CD4-positive, alpha-beta T cell (primary cell): ENCODE data around the gene BEND6. TPM values are rescaled to one million over a fixed set of nuclear protein-coding genes. Genes with fewer than 3 reads are reported as not detected.

ENCODE experiments used
- ATAC-seq: fragments of 200-7000 bp; cut with Tn5 transposase; one replicate; pipeline ENCODE4 v1.10.0; 2022; ENCODE audit warnings: mild to moderate bottlenecking; ENCODE audit not compliant: poor library complexity
- CTCF ChIA-PET: fragments of 350-600 bp; sonication (Branson Sonifier 250); formaldehyde crosslinking; loops from one replicate; lab custom pipeline; 2021; ENCODE audit warnings: antibody characterized with exemption, inconsistent platforms; lab: Charles Lee
- POLR2A ChIA-PET: fragments of 350-600 bp; sonication (Branson Sonifier 250); formaldehyde crosslinking; loops from one replicate; lab custom pipeline; 2021; ENCODE audit warnings: antibody characterized with exemption, inconsistent platforms; lab: Charles Lee
- DNase-seq, 14 experiments: peaks; one replicate each; pipeline ENCODE4 v3.0.0-alpha.2; 2013 to 2020; ENCODE audit warnings: mixed read lengths in 2 of 14
- H3K27ac ChIP-seq, 2 donors: one replicate each; pipeline versions ENCODE4 v1.5.1 to v1.7.0; 2013; ENCODE audit warnings: low read length in 2 of 2, low read depth in 1 of 2, mild to moderate bottlenecking in 1 of 2
- H3K27me3 ChIP-seq, 2 experiments: 1 replicate in 1 of 2; 2 replicates in 1 of 2; pipeline versions ENCODE4 v1.6.1 to v1.7.0; 2013; ENCODE audit warnings: low read length in 2 of 2, control low read depth in 1 of 2, mild to moderate bottlenecking in 1 of 2, moderate library complexity in 1 of 2; ENCODE audit not compliant: insufficient read depth in 2 of 2, control insufficient read depth in 1 of 2
- H3K36me3 ChIP-seq: one replicate; pipeline ENCODE4 v1.6.1; 2013; ENCODE audit warnings: low read length, control low read depth; ENCODE audit not compliant: insufficient read depth
- H3K4me1 ChIP-seq: one replicate; pipeline ENCODE4 v1.6.1; 2013; ENCODE audit warnings: low read length, control low read depth; ENCODE audit not compliant: insufficient read depth
- H3K4me3 ChIP-seq: one replicate; pipeline ENCODE4 v1.5.1; 2013; ENCODE audit warnings: mild to moderate bottlenecking, low read length, moderate library complexity
- H3K9me3 ChIP-seq, 2 experiments: 1 replicate in 1 of 2; 2 replicates in 1 of 2; pipeline versions ENCODE4 v1.6.1 to v1.7.0; 2013; ENCODE audit warnings: low read length in 2 of 2, mild to moderate bottlenecking in 2 of 2, control low read depth in 1 of 2, moderate library complexity in 1 of 2; ENCODE audit not compliant: control insufficient read depth in 1 of 2, insufficient read depth in 1 of 2
- H3K27ac Mint-ChIP-seq: one replicate; pipeline ENCODE4 v1.8.0; 2020; ENCODE audit warnings: mixed read lengths
- H3K27me3 Mint-ChIP-seq: one replicate; pipeline ENCODE4 v1.8.0; 2021; ENCODE audit warnings: mixed read lengths
- H3K36me3 Mint-ChIP-seq: one replicate; pipeline ENCODE4 v1.8.0; 2021; ENCODE audit warnings: low read depth, mixed read lengths
- H3K4me1 Mint-ChIP-seq: one replicate; pipeline ENCODE4 v1.8.0; 2021; ENCODE audit warnings: low read depth, mixed read lengths
- H3K4me3 Mint-ChIP-seq: one replicate; pipeline ENCODE4 v1.8.0; 2020; ENCODE audit warnings: mild to moderate bottlenecking, mixed read lengths
- H3K9me3 Mint-ChIP-seq: one replicate; pipeline ENCODE4 v1.8.0; 2020; ENCODE audit warnings: mixed read lengths
- intact Hi-C, 2 experiments: fragments of 100-400 bp; cut with DNase I in 1 of 2; cut with micrococcal nuclease in 1 of 2; formaldehyde crosslinking; loops; one replicate each; pipeline versions ENCODE4 v1.15.1 to v1.9.0; 2023 to 2025; cut with DNase I, micrococcal nuclease
- total RNA-seq, 174 experiments: library from RNA in 2 of 174; stranded (reverse) in 2 of 174; gene quantifications; one replicate each; pipeline ENCODE4 v1.2.3 and lab custom pipeline; 2021 to 2026
- TF ChIP-seq, protein P1 (sequence below): fragments of 200-600 bp; IDR thresholded peaks from one replicate; pipeline ENCODE4 v1.8.0; 2022; ENCODE audit warnings: antibody characterized with exemption, mild to moderate bottlenecking

The BEND6 gene
- total RNA-seq, 2 experiments from 2014 or later, result not detected

DNA sequence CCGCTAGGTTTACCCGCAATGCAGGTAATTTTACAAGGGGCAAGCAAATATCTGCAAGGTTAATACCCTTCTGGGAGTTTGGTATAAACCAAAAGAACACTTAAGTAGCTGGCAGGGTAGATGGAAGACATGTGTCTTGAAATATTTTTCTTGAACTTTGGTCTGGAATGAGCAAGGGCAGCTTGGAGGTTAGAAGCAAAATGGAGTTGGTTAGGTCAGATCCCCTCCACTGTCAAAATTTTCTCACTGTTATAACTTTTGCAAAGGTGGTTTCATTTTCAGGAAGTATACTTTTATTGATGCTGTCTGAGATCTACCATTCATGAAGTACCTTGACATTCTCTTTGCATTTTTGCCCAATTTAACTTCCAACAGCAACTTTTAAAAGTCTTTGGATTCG, 78.3 kb downstream of the BEND6 start:
- no peak for DNase-seq
- peaks cover 35% of the 10 kb centered on the region for H3K27me3 Mint-ChIP-seq
- CTCF ChIA-PET, result no interaction called here

DNA sequence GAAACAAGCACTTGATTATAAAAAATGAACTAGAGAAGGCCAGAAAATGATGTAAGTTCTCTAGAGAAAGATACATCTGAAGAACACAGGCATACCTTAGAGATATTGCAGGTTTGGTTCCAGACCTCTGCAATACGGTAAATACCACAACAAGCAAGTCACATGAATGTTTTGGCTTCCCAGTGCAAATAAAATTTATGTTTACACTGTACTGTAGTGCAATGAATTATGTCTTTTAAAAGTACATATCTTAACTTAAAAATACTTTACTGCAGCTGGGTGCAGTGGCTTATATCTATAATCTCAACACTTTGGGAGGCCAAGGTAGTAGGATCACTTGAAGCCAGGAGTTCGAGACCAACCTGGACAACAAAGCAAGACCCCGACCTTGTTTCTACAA, 80.6 kb downstream of the BEND6 start:
- Histone ChIP-seq H3K9me3 (no peaks in the 10 kb centered on the region), H3K27ac (no peak overlapping the region), H3K4me3 (no peak overlapping the region), H3K36me3 (no peaks in the 10 kb centered on the region), H3K4me1 (no peaks in the 10 kb centered on the region), H3K27me3 (peaks cover 11 to 21% of the 10 kb centered on the region in 2 experiments)
- DNase-seq, result no peak
- POLR2A ChIA-PET, result no interaction called here
- no peaks in the 10 kb centered on the region for H3K4me1 Mint-ChIP-seq
- TF ChIP-seq, protein P1, sequence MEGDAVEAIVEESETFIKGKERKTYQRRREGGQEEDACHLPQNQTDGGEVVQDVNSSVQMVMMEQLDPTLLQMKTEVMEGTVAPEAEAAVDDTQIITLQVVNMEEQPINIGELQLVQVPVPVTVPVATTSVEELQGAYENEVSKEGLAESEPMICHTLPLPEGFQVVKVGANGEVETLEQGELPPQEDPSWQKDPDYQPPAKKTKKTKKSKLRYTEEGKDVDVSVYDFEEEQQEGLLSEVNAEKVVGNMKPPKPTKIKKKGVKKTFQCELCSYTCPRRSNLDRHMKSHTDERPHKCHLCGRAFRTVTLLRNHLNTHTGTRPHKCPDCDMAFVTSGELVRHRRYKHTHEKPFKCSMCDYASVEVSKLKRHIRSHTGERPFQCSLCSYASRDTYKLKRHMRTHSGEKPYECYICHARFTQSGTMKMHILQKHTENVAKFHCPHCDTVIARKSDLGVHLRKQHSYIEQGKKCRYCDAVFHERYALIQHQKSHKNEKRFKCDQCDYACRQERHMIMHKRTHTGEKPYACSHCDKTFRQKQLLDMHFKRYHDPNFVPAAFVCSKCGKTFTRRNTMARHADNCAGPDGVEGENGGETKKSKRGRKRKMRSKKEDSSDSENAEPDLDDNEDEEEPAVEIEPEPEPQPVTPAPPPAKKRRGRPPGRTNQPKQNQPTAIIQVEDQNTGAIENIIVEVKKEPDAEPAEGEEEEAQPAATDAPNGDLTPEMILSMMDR, result no peak
- intact Hi-C loops, result no loop called here
- no peak overlapping the region for H3K27ac Mint-ChIP-seq
- H3K36me3 Mint-ChIP-seq, result no peaks in the 10 kb centered on the region
- CTCF ChIA-PET, result interaction anchor here (0.6 kb wide), 1 partner anchor 115 kb away, joined by 4 read pairs; no protein-coding TSS in a partner anchor
- H3K27me3 Mint-ChIP-seq, result peaks cover 36% of the 10 kb centered on the region
- H3K9me3 Mint-ChIP-seq, result no peaks in the 10 kb centered on the region
- no peak for ATAC-seq
- H3K4me3 Mint-ChIP-seq, result no peak overlapping the region

More for the DNA sequence above, 78.3 kb downstream of the BEND6 start:
- Mint-ChIP-seq H3K36me3 (no peaks in the 10 kb centered on the region), H3K4me3 (no peak overlapping the region), H3K4me1 (no peaks in the 10 kb centered on the region), H3K9me3 (no peaks in the 10 kb centered on the region), H3K27ac (no peak overlapping the region)
- POLR2A ChIA-PET, result no interaction called here
- Histone ChIP-seq H3K4me1 (no peaks in the 10 kb centered on the region), H3K9me3 (no peaks in the 10 kb centered on the region), H3K27ac (no peak overlapping the region), H3K27me3 (peaks cover 3 to 13% of the 10 kb centered on the region in 2 experiments), H3K4me3 (no peak overlapping the region), H3K36me3 (no peaks in the 10 kb centered on the region)
- intact Hi-C loops, result no loop called here
- TF ChIP-seq, protein P1, result no peak
- ATAC-seq, result no peak

DNA sequence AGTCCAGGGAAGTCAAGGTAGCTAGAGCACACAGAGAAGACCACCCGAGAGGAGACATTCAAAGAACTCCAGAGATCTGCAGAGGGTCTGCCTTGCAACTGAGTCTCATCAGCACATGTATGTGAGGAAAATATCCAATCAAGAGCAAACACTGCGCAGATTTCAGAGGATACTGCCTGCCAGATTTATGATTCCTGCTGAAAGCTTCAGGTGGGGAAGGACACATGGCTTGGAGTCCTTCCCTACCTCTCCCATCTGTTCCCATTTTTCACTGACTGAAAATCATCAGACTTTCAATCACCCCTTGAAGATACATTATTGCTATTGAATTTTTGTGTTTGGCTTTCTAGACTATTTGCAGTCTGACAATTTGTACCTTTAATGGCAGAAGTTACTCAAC, 84.0 kb downstream of the BEND6 start:
- Mint-ChIP-seq H3K4me3 (no peak overlapping the region), H3K9me3 (no peaks in the 10 kb centered on the region), H3K27ac (no peak overlapping the region), H3K4me1 (no peaks in the 10 kb centered on the region), H3K27me3 (peaks cover 50% of the 10 kb centered on the region), H3K36me3 (no peaks in the 10 kb centered on the region)
- H3K4me3 ChIP-seq, result no peak overlapping the region
- TF ChIP-seq, protein P1, result no peak
- H3K36me3 ChIP-seq, result no peaks in the 10 kb centered on the region
- POLR2A ChIA-PET, result no interaction called here
- DNase-seq, result no peak
- no peaks in the 10 kb centered on the region for H3K4me1 ChIP-seq
- CTCF ChIA-PET, result interaction anchor here (0.8 kb wide), 1 partner anchor 15 kb away, joined by 3 read pairs; no protein-coding TSS in a partner anchor
- intact Hi-C loops, result no loop called here
- no peaks in the 10 kb centered on the region for H3K9me3 ChIP-seq
- no peak for ATAC-seq
- no peak overlapping the region for H3K27ac ChIP-seq
- peaks cover 15 to 30% of the 10 kb centered on the region in 2 experiments for H3K27me3 ChIP-seq
